HG02678 (cell line): ENCODE results near the gene MRPL55.
"Not testable (repeated sequence)": the region's sequence is repeated elsewhere in the genome, so short reads cannot be mapped to it uniquely, and the experiment has no call there.

Experiments
- ATAC-seq: cut with Tn5 transposase; IDR thresholded peaks from one replicate; pipeline ENCODE4 v1.9.1; 2021; ENCODE audit warnings: mild to moderate bottlenecking, moderate library complexity; ENCODE audit not compliant: unreplicated experiment

The MRPL55 gene

DNA sequence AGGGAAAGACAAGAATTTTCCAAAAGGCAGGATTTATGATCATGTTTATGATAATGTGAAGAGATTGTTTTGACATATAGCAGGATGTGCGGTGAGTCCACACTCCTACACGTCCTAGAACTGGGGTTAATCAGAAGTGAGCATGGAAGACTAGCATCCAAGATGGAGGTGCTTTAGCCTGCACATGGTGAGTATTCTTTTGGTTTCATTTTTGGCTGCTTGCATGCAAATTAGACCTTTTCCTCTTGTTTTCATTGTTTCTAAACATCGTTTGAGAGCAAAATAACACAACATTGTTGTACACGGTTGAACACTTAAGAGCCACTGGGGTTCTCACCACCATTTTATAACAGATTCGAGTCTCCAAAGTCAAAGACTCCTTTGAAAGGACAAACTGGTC, 16.1 kb upstream of the MRPL55 start:
- no peak for ATAC-seq

DNA sequence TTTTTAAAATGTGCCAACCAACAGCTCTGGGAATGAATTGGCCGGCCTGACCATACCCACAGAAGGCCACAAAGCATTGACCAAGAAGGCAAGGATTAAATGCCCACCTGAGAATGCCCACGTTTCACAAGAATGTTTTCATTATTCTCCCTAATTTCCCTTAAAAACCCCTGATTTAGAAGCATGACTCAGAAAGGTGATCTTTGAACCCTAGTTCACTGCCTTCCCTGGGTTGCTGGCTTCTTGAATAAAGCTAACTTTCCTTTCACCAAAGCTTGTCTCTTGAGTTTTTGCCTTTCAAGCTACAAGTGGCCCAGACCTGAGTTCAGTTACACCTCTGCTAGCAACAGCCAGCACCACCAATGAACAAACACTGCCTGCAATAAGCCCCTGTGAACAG, 14.4 kb upstream of the MRPL55 start:
- no peak for ATAC-seq

DNA sequence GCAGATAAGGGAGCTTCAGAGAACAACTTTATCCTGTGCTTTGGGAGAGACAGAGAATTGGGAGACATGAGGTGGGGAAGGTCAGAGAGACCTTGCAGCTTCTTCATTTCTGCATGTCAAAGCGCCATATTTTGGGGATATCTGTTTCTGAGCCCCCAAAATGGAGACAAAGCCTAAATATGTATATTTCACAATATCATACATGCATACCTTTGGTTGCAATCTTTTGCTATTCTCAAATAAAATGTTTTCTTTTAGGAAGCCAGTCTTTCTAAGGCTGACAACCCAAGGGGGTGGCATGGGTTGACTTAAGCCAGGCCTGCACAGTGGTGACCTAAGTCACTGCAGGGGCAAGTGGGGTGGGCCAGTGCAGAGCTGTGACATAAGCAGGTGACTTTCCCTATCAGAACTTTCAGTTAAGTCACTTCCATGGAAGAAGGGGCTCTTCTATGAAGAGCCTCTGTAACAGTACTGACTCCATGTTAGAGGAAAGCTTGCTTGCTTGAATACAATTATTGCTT, 13.9 kb upstream of the MRPL55 start:
- no peak for ATAC-seq

DNA sequence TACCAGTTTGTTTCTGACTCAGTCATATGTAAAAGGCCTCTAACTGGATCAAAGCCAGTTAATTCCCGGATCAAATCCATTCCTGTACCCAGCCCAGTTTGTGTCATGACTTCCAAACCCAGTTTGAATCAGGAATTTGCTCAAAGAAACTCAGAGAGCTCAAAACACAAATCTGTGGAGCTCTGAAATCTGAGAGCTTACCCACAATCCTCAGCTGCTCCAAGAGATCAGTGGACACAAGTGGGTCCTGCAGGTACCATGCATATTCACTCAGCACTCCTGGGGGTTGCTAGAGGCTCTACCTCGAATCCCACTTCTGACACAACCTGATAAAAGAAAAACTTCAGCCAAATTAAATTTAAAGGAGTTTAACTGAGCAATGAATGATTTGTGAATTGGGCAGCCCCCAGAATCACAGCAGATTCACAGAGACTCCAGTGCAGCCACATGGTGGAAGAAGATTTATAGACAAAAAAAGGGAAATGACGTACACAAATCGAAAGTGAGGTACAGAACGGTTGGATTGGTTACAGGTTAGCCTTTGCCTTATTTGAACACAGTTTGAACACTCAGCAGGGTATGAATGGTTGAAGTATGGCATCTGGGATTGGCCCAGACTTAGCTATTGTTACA, 11.9 kb upstream of the MRPL55 start:
- no peak for ATAC-seq

DNA sequence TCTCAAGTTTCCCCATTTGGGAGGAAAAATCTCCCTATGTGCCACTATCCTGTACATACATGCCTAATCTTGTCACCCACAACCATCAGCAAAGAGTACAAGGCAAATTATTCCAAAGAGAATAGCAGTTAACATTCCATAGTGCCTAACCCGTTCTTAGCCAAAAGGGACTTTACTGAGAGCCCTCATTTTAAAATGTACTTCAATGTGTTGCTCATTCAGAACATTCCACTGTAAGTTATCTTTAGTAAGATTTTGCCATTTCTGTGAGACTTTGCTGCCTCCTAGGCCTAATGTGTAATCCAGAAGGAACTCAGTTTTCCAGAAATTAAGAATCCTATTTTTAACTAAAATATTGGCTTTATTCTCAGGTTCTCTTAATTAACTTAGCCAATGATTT, 11.3 kb upstream of the MRPL55 start:
- ATAC-seq: no peak

DNA sequence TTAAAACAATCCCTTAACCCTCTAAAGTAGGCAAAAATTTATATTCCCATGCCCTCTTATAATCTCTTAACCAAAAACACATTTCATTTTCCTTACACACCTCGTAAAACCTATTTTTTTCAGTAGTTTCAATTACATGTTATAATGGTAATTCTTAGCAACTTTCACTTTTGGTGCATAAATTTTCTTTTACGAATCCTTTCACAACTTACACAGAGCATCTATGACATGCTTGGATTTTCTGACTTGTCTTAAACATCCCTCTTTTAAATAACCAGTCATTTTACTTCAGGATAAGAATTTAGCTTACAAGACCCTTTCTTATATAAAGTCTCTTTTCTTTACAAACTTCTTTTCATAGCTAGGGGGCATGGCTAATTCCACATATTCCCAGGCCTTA, 8.9 kb upstream of the MRPL55 start:
- no peak for ATAC-seq

DNA sequence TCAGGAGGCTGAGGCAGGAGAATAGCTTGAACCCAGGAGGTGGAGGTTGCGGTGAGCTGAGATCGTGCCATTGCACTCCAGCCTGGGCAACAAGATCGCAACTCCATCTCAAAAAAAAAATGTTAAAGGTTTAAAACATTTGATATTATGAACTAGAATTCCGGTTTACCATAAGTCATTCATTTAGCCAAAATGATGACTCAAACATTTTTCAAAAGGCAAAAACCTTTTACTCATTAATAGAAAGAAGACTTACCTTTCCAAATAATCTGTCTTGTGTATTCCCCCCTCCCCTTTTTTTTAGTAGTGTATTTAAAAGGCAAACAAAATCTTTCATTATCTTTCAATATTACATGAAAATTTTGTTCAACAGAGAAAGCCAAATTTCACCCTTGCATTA, 8.2 kb upstream of the MRPL55 start:
- no peak for ATAC-seq

DNA sequence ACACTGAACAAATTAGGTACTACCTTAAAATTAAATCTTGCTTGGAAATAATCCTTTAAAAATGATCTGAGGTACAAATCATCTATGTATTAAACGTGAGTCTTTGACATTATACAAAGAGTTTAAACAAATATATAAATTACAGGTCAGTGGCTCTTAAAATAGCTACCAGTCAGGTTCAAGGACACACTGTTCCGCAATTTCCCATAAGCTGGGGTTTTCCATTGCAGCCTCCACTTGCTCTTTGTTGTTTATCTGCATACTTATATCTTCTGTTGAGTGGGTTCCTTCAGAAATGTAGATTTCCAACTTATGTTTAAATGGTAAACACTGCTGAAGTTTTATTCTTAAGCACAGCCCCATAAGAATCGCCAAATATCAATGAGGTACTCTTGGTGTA, 5.7 kb upstream of the MRPL55 start:
- no peak for ATAC-seq

DNA sequence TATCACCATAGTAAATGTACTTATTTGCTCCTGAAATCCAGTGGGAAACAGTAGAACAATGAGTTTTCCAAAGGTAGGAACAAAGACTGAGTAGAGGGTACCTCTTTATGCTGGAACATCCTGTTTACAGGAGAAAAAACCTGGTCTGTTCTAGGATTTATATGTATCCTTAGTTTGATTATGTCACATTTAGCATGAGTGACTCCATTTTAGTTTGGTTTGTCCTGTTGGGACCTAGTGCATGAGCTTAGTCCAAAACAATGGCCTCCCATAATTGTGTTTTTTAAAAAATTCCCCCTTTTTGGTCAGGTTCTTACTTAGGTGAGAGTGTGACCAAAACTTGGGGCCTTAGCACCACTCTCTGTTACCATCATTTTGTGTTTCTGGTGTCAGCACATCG, 3.5 kb upstream of the MRPL55 start:
- ATAC-seq: no peak

DNA sequence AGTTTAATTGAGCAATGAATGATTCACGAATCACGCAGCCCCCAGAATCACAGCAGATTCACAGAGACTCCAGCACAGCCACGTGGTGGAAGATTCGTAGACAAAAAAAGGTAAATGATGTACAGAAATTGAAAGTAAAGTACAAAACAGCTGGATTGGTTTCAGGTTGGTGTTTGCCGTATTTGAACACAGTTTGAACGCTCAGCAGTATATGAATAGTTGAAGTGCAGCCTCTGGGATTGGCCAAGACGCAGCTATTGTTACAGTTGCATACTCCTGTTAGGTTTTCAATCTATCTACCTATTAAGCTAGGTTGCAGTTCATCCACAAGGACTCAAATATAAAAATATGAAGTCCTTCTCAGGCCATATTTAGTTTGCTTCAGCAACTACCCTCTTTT, 3.1 kb upstream of the MRPL55 start:
- no peak for ATAC-seq

DNA sequence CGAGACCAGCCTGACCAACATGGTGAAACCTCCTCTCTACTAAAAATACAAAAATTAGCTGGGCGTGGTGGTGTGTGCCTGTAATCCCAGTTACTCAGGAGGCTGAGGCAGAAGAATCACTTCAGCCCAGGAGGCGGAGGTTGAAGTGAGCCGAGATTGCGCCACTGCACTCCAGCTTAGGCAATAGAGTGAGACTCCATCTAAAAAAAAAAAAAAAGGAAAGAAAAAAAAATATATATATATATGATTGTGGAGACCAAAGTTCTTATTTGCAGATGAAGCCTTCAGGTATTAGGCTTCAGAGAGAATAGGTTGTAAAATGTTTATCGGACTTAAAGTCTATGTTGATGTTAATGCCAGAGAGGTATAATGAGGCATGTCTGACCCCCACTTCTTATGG, 2.2 kb upstream of the MRPL55 start:
- ATAC-seq: not testable (repeated sequence)

DNA sequence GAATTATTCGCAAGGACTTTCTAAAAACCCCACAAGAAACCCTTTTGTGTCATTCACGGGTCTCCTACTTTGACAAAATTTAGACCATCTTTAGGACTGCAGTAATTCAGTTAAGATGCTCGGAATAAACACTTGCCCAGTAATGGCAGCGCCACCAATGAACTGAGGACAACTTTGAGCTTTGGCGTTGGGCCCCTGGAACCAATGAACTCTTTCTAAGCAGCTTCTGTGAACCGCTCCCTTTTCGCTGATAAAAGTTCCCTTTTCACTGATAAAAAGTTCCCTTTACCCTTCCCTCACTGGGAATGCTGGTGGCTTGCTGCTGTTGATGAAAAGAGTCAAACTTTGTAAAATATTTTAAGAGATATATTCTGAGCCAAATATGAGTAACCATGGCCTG, 1.5 kb upstream of the MRPL55 start:
- ATAC-seq: no peak

DNA sequence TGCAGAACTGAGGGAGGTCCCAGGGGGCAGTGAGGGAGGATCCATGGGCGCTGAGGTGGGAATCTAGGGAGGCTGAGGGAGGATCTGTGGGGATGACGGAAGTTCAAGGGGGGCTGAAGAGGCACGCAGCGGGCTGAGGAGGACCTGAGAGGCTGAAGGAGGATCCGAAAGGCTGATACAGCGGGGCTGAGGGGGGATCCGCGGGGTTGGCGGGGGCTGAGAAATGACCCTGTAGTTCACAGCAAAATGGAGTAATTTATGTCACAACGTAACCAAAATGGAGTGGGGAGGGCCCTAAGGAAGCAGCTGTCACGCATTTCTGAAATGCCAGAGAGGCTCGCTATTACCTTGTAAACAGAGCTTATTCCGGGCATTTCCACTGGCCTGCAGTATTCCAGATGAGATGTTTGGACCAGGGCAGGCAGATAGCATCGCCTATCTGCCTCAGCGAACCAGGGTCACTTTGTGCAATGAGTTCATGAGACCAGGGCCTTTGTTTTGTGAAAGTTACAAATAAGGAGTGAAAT, 926 bp upstream of the MRPL55 start:
- ATAC-seq: no peak

DNA sequence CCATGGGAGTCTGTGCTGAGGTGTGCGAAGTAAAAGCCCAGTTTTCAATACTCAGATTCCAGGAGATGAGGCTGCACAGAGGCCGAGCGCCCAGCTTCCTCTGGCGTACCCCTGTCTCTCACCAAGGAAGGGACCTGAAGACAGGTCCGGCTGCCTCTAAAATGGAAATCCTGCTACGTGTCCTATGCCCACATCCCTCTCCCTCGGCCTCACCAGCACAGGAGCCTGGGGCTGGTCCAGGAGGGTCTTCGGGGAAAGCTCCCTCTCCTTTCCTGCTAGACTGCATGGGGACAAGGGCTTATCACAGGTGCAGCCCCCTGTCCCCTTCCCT, 392 bp downstream of the MRPL55 start:
- no peak for ATAC-seq

DNA sequence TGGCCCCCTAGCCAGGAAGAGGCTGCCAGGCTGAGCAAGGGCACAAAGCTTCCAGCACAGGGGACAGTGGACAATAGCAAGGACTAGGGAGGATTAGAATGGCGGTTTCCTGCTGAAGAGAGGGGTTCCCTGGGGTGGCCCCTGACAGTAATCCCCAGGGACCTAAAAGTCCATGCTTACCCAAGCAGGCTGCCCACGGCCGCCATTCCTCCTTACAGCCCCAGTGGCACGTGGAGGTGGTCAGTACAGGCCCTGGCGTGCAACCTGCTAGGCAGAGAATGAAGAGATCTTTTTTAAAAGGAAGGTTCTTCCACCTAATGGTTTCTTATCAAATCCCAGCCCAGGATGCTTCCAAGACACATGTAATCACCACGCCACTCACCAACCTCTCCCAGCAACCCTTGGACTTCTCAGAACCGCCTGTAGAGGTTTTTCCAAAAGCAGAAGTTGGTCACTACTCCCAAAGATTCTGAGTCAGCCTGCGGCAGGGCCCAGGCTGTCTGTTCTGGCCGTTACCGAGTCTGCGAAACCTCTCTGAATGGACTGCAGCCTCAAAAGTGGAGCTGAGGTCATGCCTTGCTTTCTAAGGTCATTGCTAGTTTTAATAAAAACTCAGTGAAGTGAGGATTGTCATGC, 926 bp downstream of the MRPL55 start:
- no peak for ATAC-seq

DNA sequence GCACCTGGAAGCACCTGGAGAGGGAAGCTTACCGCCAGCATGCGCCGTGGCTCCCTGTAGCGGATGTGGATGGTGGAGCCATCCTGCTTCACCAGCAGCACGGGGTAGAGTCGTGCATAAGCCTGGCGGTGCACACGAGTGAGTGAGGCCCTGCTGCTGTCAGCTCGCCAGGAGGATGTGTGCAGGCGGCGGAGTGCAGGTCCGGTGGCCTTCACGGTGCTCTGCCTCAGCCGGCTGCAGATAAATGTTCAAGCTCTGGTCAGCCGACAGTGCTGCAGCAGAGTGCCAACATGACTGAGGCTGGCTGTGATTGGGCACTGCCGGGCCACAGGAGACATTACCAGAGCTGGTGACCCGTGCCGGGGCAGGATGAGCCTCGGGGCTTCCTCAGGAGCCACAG, 1.5 kb downstream of the MRPL55 start:
- ATAC-seq: no peak

DNA sequence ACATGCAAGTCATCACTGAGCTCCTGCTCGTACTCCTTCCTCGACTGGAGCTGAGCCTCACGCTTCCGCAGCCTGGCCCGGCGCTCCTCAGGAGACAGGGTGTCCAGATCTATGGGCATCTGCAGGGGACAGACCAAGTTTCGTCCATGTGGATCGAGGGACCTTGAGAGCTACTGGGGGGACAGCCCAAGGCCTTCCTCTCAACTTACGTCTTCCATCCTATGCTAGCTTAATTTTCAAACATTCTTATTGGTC, 2.4 kb downstream of the MRPL55 start:
- no peak for ATAC-seq

DNA sequence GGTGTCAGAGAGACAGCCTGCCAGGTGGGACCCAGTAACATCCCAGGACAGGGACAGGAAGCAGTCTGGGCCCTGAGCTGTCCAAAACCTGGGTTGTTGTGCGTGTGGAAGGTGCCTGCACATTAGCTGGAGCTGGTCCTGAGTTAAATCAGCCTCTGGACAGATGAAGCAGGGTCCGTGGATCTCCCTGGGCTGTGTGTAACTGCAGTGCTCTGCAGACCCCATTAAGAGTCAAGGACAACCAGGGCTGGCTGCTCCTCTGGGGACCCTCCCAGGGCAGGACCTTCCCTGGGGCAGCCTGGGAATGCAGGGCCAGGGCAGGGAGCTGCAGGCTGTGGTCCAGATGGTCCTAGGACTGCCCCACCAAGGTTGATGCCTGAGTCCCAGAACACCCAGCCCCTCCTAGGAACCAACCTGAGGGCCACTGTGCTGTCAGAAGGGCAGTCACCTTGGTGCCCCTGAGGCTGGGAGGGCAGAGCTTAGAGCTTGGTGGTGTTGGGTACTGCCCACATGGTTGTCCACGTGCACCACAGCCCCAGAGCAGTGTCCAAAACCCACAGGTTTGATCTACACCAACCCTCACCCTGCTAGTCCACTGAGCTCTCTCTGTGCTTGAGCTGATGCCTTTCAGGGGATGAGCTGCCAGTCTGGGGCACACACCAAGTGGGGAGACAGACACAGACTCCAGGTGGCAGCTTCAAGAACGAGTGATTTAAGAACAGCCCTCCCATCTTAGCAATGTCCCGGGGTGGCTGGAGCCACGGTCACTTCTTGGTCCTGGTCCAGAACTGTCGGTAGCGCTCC, 2.9 kb downstream of the MRPL55 start:
- no peak for ATAC-seq

DNA sequence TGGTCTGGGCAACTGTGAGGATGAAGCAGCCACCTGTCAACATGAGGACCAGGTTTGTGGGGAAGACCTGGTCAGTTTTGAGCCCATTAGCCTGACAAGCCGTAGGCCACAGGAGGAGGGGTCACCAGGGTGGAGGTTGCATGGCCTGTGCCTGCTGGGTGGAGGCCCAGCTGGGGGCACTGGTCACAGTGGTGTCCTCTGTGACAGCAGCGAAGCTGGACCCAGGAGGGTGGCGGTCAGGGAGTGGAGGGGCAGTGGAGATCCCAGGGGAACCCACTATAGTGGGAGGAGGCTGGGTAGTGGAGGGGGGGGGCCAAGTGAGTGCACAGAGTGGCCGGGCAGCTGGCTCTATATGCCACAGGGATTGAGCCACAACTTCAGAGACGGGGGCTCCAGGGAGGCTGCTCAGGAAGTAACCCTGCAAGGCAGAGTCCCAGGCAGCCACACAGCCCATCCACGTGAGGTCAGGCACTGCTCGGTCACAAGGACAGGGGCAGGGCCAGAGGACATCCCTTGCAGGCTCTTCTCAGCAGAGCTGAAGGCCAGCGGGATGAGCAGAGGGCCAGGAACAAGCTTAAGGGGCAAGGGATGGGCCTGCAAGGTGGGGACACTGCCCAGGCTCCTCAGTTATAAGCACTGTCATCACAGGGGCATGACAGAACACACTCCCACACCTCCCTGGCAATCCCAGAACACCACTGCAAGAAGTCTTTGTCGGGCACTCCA, 3.7 kb downstream of the MRPL55 start:
- ATAC-seq: no peak

DNA sequence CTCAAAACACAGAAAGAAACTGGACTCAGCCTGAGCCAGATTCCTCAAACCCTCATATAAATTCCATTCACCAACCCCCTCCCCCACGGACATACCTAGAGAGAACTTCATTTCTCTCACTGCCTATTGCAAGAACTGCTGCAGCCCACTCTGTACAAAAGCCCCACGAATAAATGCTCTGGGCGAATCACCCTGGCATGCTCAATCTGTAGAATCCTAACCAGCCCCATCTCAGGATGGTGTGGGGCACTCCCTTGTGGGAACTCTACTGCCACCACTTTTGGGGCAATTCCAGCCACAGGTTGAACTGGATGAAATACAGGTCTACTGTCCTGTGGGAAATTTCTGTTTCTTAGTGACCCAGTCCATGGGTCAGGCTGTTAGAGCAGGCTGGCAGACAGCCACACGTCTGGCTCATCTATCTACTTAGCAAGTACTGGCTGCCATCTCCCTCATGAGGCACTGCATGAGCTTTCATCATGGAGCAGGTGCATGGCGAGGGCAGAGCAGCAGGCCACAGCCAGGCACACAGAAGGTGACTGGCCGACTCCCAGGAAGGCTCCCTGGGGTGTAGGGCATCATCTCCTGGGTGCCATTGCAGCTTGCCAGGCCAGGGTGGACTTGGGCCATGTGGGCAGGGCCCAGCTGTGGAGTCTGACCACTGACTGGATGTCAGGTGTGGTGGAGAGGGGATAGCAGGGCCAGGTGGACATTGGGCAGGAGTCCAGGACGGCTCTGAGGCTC, 4.4 kb downstream of the MRPL55 start:
- ATAC-seq: no peak
